Measurements from ENCODE around the gene RPL28.

GRCh38 chr19:55443824-55444480 lies 58.2 kb downstream of the RPL28 start:
- TF ChIP-seq ELK4 (IDR thresholded peaks at IDR 0.05; ENCODE audit: borderline replicate concordance, low read depth, low read length) (no peak), ZNF114 (tag by site-specific recombination; IDR thresholded peaks at IDR 0.05) (no peak), ZNF830 (tag by site-specific recombination; IDR thresholded peaks at IDR 0.05; ENCODE audit: low read depth) (no peak), CTCF (tag by site-specific recombination; IDR thresholded peaks at IDR 0.05) (no peak), REST (tag by site-specific recombination; IDR thresholded peaks at IDR 0.05) (no peak), EGR2 (tag by site-specific recombination; IDR thresholded peaks at IDR 0.05; ENCODE audit: low read depth) (no peak), ZBTB21 (tag by site-specific recombination; IDR thresholded peaks at IDR 0.05) (no peak), ZNF394 (tag by site-specific recombination; IDR thresholded peaks at IDR 0.05; ENCODE audit: borderline replicate concordance) (no peak), ZNF18 (tag by site-specific recombination; IDR thresholded peaks at IDR 0.05) (no peak), ZBTB20 (tag by site-specific recombination; IDR thresholded peaks at IDR 0.05) (no peak), ZNF138 (tag by site-specific recombination; IDR thresholded peaks at IDR 0.05; ENCODE audit: borderline replicate concordance) (no peak), ZNF366 (tag by site-specific recombination; conservative IDR thresholded peaks at IDR 0.05) (no peak), MZF1 (tag by site-specific recombination; IDR thresholded peaks at IDR 0.05; ENCODE audit: borderline replicate concordance) (no peak), ZSCAN4 (tag by site-specific recombination; IDR thresholded peaks at IDR 0.05) (no peak)
